ENCODE measurements around the gene CCDC150. TPM values are rescaled to one million over a fixed set of nuclear protein-coding genes. Genes with fewer than 3 reads are reported as not detected.

The CCDC150 gene
- total and polyA plus RNA-seq, 2 of the 8 experiments (the other 6 are each of a cell fraction or from before 2014, with no cell fraction given): 8.3 to 31.9 TPM

- Histone ChIP-seq H2BK12ac (ENCODE audit: low read depth, low read length) (no peak overlapping the region), H3K27me3 (replicated peaks in 1 of 4; ENCODE audit: control insufficient read depth in 3 of 4, extremely low read depth in 1 of 4, insufficient read depth in 3 of 4, low read length in 3 of 4) (no peaks in the 10 kb centered on the region), H3K4ac (replicated peaks; ENCODE audit: insufficient read length, low read depth, low read length) (no peak overlapping the region), H3K4me2 (ENCODE audit: insufficient read depth in 1 of 2, low read depth in 2 of 2, low read length in 2 of 2) (no peak overlapping the region), H4K8ac (ENCODE audit: extremely low read depth, insufficient read depth, low read length) (no peak overlapping the region), H3K9me3 (ENCODE audit: insufficient read depth in 2 of 2, low read depth in 1 of 2, low read length in 1 of 2) (no peaks in the 10 kb centered on the region), H2BK5ac (ENCODE audit: low read depth, low read length) (no peak overlapping the region), H3K4me1 (replicated peaks in 1 of 4; ENCODE audit: control insufficient read depth in 3 of 4, insufficient read depth in 4 of 4, low read length in 3 of 4) (no peaks in the 10 kb centered on the region), H2BK15ac (ENCODE audit: low read length) (no peak overlapping the region), H3K14ac (ENCODE audit: insufficient read length) (no peak overlapping the region), H3K79me1 (ENCODE audit: low read depth, low read length) (no peaks in the 10 kb centered on the region), H2BK20ac (ENCODE audit: low read length) (no peak overlapping the region), H3K56ac (replicated peaks; ENCODE audit: insufficient read length, low read depth, low read length) (no peak overlapping the region), H3K4me3 (ENCODE audit: extremely low read depth in 1 of 4, insufficient read depth in 2 of 4, low read depth in 3 of 4, low read length in 4 of 4) (no peak overlapping the region), H3K27ac (ENCODE audit: low read depth, low read length) (no peak overlapping the region), H3K23me2 (ENCODE audit: low read depth, low read length) (no peaks in the 10 kb centered on the region), H3K79me2 (ENCODE audit: control insufficient read depth in 1 of 2, insufficient read depth in 2 of 2, low read length in 2 of 2) (no peaks in the 10 kb centered on the region), H4K20me1 (replicated peaks in 1 of 2; ENCODE audit: control insufficient read depth in 1 of 2, insufficient read depth in 2 of 2, low read length in 2 of 2) (no peaks in the 10 kb centered on the region), H3K36me3 (ENCODE audit: control insufficient read depth in 2 of 4, insufficient read depth in 4 of 4, low read length in 3 of 4) (no peaks in the 10 kb centered on the region), H3K9ac (replicated peaks in 1 of 4; ENCODE audit: extremely low read depth in 1 of 4, low read depth in 3 of 4, low read length in 3 of 4) (no peak overlapping the region), H4K5ac (ENCODE audit: insufficient read length, low read depth, low read length) (no peak overlapping the region), H3K18ac (ENCODE audit: extremely low read depth, low read length) (no peak overlapping the region), H2AK5ac (ENCODE audit: low read depth, low read length) (no peak overlapping the region), H2AFZ (ENCODE audit: low read length) (no peak overlapping the region), H2BK120ac (replicated peaks; ENCODE audit: low read depth, low read length) (no peak overlapping the region), H3K23ac (ENCODE audit: insufficient read length) (no peak overlapping the region), H4K91ac (replicated peaks; ENCODE audit: insufficient read length, low read length) (no peak overlapping the region)
- DNase-seq (ENCODE audit: low read depth in 1 of 2, low spot score in 2 of 2) (no peak), FAIRE-seq (no peak)
- CTCF ChIA-PET (ENCODE audit: partially characterized antibody): interaction anchor here (0.6 kb wide), 2 partner anchors 8 to 611 kb away, joined by 3 read pairs; no protein-coding TSS in a partner anchor
- POLR2A ChIA-PET (ENCODE audit: partially characterized antibody): no interaction called here
- WGBS, 2 experiments (ENCODE audit: extremely low coverage in 1 of 2, insufficient coverage in 1 of 2, insufficient read length in 1 of 2, insufficient replicate concordance in 2 of 2, low coverage in 1 of 2, low lambda C conversion rate in 2 of 2, missing lambda C conversion rate in 1 of 2): 89% methylated on average over 3 of the region's 3 CpGs; no CpG with 5 or more reads in 1 of the 2 experiments
- TF ChIP-seq SRF (IDR thresholded peaks at IDR 0.05; ENCODE audit: low read depth, low read length) (no peak), TCF12 (IDR thresholded peaks at IDR 0.05; ENCODE audit: low read depth, low read length) (no peak), ATF2 (IDR thresholded peaks at IDR 0.05; ENCODE audit: low read length) (no peak), CHD1 (IDR thresholded peaks at IDR 0.05; ENCODE audit: low read depth, low read length) (no peak), SP1 (IDR thresholded peaks at IDR 0.05; ENCODE audit: low read depth, low read length) (no peak), HDAC6 (IDR thresholded peaks at IDR 0.05; ENCODE audit: low read depth, low read length) (no peak)
These were observed 32.4 kb upstream of the CCDC150 start for GRCh38 chr2:196607073-196607472.
